ENCODE measurements around the gene KIF21A. TPM values are rescaled to one million over a fixed set of nuclear protein-coding genes. Genes with fewer than 3 reads are reported as not detected.

Gene KIF21A
- polyA plus RNA-seq, 4 donors, result 29.0 to 39.5 (median 34.2) TPM

DNA sequence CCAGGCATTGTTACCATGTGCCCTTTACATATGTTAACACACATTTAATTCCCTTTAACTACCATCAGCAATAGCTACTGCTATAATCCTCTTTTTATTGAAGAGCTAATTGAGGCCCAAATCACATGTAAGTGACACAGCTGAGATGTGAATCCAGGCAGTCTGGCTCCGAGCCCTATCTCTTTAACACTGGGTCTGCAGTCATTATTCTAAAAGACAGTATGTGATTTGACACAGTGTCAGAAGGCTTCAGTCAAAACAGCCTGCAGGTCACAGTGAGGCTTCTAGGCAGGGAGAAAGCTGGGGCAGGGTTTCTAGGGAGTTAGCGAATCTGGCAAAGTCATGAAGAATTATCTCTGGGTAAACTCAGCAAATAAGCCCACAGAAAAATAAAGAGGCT, 148.2 kb downstream of the KIF21A start:
- DNase-seq (ENCODE audit: low read depth in 4 of 4, low spot score in 2 of 4), result no peak

DNA sequence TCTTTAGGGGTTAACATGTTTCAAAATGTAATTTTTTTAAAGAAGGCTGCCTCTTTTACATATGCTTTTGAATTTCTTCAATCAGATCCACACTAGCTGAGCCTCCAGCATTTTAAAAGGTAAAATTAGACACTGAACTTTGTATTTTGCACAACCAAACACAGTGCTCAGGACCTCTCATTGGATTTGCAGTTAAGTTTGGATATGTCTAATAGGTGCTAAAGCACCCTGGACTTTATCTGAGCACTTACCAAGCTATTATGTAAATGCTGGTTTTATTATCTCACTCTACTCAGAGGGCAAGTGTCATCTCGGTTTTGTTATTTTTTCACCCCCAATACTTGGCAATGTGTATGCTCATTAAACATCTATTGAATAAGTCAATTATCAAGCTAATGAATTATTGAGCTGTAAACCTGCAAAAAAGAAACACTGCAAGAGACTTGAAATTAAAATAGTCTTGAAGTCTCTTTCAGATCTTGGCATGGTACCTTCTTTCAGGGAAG, 150.7 kb downstream of the KIF21A start:
- DNase-seq (ENCODE audit: low read depth in 4 of 4, low spot score in 2 of 4), result no peak

DNA sequence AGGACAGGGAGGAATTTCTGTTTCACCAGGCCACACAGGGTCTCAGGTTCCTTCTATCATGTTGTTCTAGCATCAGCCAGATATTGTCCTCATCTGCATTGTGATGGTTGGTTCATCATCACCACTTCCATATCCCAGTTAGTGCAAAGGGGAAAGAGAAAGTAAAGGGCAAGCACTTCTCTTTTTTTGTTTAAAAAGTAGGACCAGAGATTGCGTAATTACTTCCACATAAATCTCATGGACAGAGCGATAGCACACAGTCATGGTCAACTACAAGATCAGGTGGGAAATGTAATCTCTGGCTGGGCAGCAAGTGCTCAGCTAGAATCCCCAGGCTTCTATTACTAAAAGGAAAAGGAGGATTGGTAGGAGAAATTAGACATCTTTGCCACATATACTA, 155.1 kb downstream of the KIF21A start:
- DNase-seq (ENCODE audit: low read depth in 4 of 4, low spot score in 2 of 4), result no peak

DNA sequence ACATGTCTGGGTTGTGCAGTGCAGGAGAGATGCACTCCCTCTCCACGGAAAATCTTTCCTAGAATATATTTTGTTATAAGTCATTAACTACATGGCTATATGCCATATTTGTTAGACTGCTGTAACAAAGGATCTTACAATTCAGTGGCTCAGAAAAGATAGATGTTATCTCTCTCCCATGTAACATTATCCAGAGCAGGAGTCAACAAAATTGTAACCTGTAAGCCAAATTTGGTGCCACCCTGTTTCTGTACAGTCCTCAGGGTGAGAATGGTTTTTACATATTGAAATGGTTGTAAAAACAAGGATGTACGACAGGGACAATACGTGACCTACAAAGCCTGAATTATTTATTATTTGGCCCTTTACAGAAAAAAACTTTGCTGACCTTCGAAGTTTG, 155.5 kb downstream of the KIF21A start:
- DNase-seq (ENCODE audit: low read depth in 4 of 4, low spot score in 2 of 4), result no peak

DNA sequence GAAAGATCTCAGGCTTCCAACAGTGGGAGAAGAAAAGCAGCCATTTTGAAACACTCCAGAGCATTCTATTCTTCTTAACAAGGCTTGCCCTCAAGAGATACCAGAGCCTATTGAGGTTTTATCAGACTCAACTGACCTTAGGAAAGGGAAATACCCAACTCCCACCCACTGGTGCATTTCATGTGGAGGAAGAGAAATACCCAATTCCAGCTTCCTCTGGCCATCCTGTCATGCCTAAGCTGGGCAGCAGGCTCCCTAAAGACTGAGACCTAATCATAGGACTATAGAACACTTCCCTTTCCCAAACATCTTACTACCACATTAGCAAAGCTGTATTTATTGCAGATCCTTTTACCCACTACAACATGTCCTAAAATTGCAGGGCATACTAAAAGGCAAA, 164.5 kb downstream of the KIF21A start:
- DNase-seq (ENCODE audit: low read depth in 4 of 4, low spot score in 2 of 4), result no peak

DNA sequence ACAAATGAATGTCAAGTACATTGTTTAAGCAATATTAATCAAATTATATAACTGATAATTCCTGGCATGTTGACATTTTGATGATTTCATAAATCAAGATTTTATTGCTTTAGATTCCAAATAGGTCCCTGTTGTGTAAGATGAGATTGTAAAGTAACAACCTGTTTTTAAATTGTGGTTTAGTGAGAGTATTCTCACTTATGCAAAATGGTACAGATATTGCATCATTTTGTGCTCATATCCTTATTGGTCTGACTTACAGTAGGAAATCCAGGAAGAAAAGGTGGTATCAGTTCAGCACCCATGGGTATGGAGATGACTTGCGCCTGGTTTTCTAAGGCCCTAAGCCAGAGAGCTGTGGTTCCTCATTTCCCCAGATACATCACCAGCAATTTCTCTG, 165.5 kb downstream of the KIF21A start:
- DNase-seq (ENCODE audit: low read depth in 4 of 4, low spot score in 2 of 4), result no peak

DNA sequence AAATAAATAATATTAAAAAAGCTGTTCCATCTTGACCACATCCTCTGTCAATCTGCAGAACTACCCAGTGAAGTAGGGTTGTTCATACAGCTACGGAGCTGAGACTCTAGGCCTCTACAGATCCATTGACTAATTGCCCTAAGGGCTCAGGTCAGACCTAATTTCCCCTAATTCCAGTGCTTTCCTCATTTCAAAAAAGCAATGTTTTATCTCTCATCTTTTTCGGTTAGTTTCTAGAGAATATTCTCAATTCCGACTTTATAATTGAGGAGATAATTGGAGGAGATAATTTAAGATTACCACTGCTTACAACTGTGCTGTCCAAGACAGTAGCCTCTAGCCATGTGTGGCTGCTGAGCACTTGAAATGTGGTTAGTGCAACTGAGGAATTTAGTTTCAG, 167.1 kb downstream of the KIF21A start:
- no peak for DNase-seq (ENCODE audit: low read depth in 4 of 4, low spot score in 2 of 4)

DNA sequence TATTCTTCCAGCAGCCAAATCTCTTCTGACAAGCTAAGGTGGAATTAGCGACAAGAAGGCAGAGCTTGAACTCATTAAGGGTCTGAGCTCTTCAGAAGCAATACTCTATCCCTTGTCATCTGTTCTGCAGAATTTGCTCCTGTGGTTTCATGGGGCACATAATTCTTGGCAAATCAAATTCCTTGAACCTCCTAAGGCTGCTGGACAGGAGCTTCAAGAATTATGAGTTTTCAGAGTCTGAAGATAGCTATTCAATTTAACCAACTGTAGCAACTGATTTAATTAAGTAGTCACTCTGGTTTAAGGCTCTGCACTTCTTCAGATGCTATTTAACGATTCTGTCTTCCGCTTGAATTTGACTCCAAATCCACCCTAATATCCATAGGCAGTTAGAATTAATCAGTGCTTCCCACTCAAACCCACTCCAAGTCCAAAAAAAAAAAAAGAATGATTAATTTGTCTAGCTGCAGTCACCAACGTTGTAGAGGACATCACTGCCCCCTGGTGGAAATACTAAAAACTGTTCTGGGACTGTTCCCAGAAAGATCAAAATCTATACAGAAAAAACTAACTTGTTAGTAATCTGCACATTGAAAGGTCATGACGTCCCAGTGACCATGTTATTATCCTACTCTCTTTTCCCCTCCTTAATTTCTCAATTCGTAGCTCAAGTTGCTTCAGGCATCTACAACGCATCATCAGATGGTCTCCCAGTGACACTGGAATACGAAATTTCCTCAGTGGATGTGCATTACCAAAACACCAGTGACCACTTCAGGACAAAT, 169.9 kb downstream of the KIF21A start:
- DNase-seq (ENCODE audit: low read depth in 4 of 4, low spot score in 2 of 4), result peak in 1 of 4 donors; percentile 7

DNA sequence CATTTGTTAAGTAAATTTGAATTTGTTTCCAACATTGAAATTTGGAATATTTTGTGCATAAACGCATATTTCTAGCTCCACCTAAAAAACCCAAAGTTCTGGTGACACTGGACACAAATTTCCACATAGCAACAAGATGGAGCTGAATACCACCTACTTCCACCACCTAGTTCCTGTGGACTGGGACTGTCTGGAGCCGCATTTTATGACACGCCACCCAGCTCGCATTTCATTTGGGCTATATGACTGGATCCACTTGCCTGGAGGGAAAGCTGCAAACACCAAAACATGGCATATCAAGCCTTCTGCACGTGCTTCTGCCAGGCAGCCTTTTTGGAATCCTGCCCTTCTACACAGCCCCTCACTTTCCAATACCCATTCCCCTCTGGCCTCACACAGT, 173.4 kb downstream of the KIF21A start:
- DNase-seq (ENCODE audit: low read depth in 4 of 4, low spot score in 2 of 4), result no peak

DNA sequence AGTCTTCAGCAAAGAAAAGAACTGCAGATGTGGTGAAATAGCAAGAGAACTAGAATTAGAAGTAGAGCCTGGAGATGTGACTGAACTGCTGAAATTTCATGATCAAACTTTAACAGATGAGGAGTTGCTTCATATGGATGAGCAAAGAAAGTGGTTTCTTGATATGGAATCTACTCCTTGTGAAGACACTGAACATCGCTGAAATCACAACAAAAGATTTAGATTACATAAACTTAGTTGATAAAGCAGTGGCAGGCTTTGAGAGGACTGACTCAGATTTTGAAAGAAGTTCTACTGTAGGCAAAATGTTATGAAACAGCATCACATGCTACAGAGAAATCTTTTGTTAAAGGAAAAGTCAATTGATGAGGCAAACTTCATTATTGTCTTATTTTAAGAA, 175.0 kb downstream of the KIF21A start:
- no peak for DNase-seq (ENCODE audit: low read depth in 4 of 4, low spot score in 2 of 4)

DNA sequence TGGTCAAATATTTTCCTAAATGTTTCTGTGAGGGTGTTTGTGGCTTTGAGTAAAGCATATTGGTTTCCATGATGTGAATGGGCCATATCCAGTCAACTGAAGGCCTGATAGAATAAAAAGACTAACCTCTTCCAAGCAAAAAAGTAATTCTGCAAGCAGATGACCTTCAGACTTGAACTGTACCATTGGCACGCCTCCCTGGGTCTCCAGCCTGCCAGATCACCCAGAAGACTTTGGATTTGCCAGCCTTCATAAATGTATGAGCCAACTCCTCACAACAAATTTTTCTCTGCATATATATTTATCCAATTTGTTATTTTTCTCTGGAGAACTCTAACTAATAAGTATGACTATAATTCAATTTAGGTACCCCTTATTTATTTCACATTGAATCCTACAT, 190.3 kb downstream of the KIF21A start:
- no peak for DNase-seq (ENCODE audit: low read depth in 4 of 4, low spot score in 2 of 4)

Other genes starting within 250 kb of the KIF21A start
- gene ABCD2, start 176.7 kb upstream of the KIF21A start, polyA plus RNA-seq (ENCODE audit: insufficient read length in 4 of 4), result under 1 TPM in 3 of 4 donors, not detected in 1; 0.05 to 0.08 (median 0.06) TPM

Measured in left renal cortex interstitium (tissue), 4 donors.